Adrenal gland (tissue), 12 donors: Measurements from ENCODE around the gene LCOR. TPM values are rescaled to one million over a fixed set of nuclear protein-coding genes. Genes with fewer than 3 reads are reported as not detected.

Source experiments
- DNase-seq, 7 donors: peaks; one replicate each; pipeline ENCODE4 v3.0.0-alpha.2; 2019 to 2020
- H3K27ac ChIP-seq, 5 donors: fragments of 200-600 bp; sonication (generic) in 4 of 5; 1 replicate in 3 of 5; 2 replicates in 2 of 5; pipeline versions ENCODE4 v1.5.1 to v1.8.0; 2016 to 2020; ENCODE audit warnings: mild to moderate bottlenecking in 1 of 5
- H3K27me3 ChIP-seq: fragments of 200-600 bp; 2 replicates; pipeline ENCODE4 v1.8.0; 2021
- H3K36me3 ChIP-seq, 2 donors: fragments of 200-600 bp; replicated peaks in 1 of 2; 1 replicate in 1 of 2; 2 replicates in 1 of 2; pipeline versions ENCODE4 v1.5.1 to v1.8.0; 2018 to 2022
- H3K4me1 ChIP-seq, 2 donors: fragments of 200-600 bp; replicated peaks in 1 of 2; 1 replicate in 1 of 2; 2 replicates in 1 of 2; pipeline versions ENCODE4 v1.5.1 to v1.8.0; 2018 to 2021
- H3K4me3 ChIP-seq, 4 donors: fragments of 200-600 bp; sonication (generic) in 3 of 4; one replicate each; pipeline ENCODE4 v1.5.1; 2016 to 2018
- H3K9me3 ChIP-seq, 3 donors: fragments of 200-600 bp; sonication (generic) in 1 of 3; replicated peaks in 1 of 3; 1 replicate in 2 of 3; 2 replicates in 1 of 3; pipeline versions ENCODE4 v1.5.1 to v1.8.0; 2016 to 2021
- CTCF ChIP-seq, 6 experiments: fragments of 450-650 bp in 4 of 6; fragments of 200-600 bp in 2 of 6; sonication (generic) in 1 of 6; IDR thresholded peaks; 1 replicate in 5 of 6; 2 replicates in 1 of 6; pipeline versions ENCODE4 v1.5.1 to v1.8.0; 2016 to 2021; ENCODE audit warnings: antibody characterized with exemption in 6 of 6, mild to moderate bottlenecking in 2 of 6, moderate library complexity in 1 of 6
- POLR2A ChIP-seq, 2 donors: fragments of 450-650 bp; IDR thresholded peaks; one replicate each; pipeline ENCODE4 v1.6.1; 2017; ENCODE audit warnings: antibody characterized with exemption in 2 of 2, mild to moderate bottlenecking in 2 of 2, moderate library complexity in 1 of 2
- whole genome bisulfite sequencing, 4 donors: extraction: QIAGEN DNeasy Blood & Tissue Kit in 2 of 4; methylation state at CpG; one replicate each; pipeline versions ENCODE4 v1.1.5 to v1.1.7; 2013 to 2017; 5-methylcytosine and 5-hydroxymethylcytosine counted together
- intact Hi-C, 2 donors: fragments of 100-400 bp; cut with DNase I; formaldehyde crosslinking; loops; one replicate each; pipeline versions ENCODE4 v1.14.1 to v1.15.0; 2022 to 2023
- polyA plus RNA-seq, 3 donors: library from polyadenylated mRNA; stranded (reverse); fragments of 200-250 nt in 2 of 3; fragments of 350-450 nt in 1 of 3; fragmentation: Illumina TruSeq in 1 of 3; extraction: RNeasy Lipid Tissue Mini Kit (QIAGEN cat#74804) in 1 of 3; gene quantifications; one replicate each; pipeline ENCODE4 v1.2.3, GENCODE V29; 2013 to 2014
- total RNA-seq, 9 donors: library from RNA; depleted of rRNA in 4 of 9; stranded (reverse); fragments of >200 nt in 4 of 9; fragments of 120-200 nt in 1 of 9; fragmentation: NEBNext Ultra II Directional in 1 of 9; extraction: Animal tissue kit (Norgen Biotek cat#: 25700) in 1 of 9; gene quantifications; one replicate each; pipeline versions ENCODE4 v1.1.0 to v1.2.4, GENCODE V29; 2013 to 2023
- donor health status: healthy with polysubstance abuse.
- donor health status: Bipolar disorder and iron deficiency.
- donor health status: DM: yes; HTN: yes; CAD: no.
- donor health status: DM: no; HTN: no; CAD: no.
- donor health status: DM: no; HTN: no; CAD: no.
- donor health status: DM: yes; HTN: yes; CAD: no.

Gene LCOR
- total and polyA plus RNA-seq, 12 donors: 1.5 to 38.4 (median 17.2) TPM

- H3K36me3 ChIP-seq: no peaks in the 10 kb centered on the region
- peak overlapping the region in 1 of 5 donors; percentile 51 for H3K27ac ChIP-seq
- no peaks in the 10 kb centered on the region for H3K27me3 ChIP-seq
- H3K9me3 ChIP-seq: no peaks in the 10 kb centered on the region
- H3K4me1 ChIP-seq: peaks cover 0 to 14% of the 10 kb centered on the region in 2 donors
- no peak overlapping the region for H3K4me3 ChIP-seq
- intact Hi-C loops: no loop called here
- WGBS, 4 donors: 74 to 83% (median 79%) methylated on average over 6 of the region's 6 CpGs
- DNase-seq: no peak
- TF ChIP-seq POLR2A (IDR thresholded peaks at IDR 0.05) (no peak), CTCF (IDR thresholded peaks at IDR 0.05) (no peak)
Observed at GRCh38 chr10:96851281-96851680, 19.2 kb downstream of the LCOR start.

- no peak overlapping the region for H3K4me3 ChIP-seq
- no peaks in the 10 kb centered on the region for H3K36me3 ChIP-seq
- 89 to 97% (median 94%) methylated on average over 3 of the region's 3 CpGs for WGBS, 4 donors
- DNase-seq: no peak
- no peaks in the 10 kb centered on the region for H3K27me3 ChIP-seq
- no peak overlapping the region for H3K27ac ChIP-seq
- H3K4me1 ChIP-seq: peaks cover 0 to 17% of the 10 kb centered on the region in 2 donors
- H3K9me3 ChIP-seq: no peaks in the 10 kb centered on the region
- intact Hi-C loops: no loop called here
- TF ChIP-seq CTCF (IDR thresholded peaks at IDR 0.05) (no peak), POLR2A (IDR thresholded peaks at IDR 0.05) (no peak)
Observed at GRCh38 chr10:96856317-96856716, 24.2 kb downstream of the LCOR start.

- Histone ChIP-seq H3K4me1 (peaks cover 0 to 17% of the 10 kb centered on the region in 2 donors), H3K9me3 (no peaks in the 10 kb centered on the region), H3K27ac (no peak overlapping the region), H3K36me3 (no peaks in the 10 kb centered on the region), H3K27me3 (no peaks in the 10 kb centered on the region), H3K4me3 (no peak overlapping the region)
- intact Hi-C loops: no loop called here
- TF ChIP-seq POLR2A (IDR thresholded peaks at IDR 0.05): no peak
- no peak for TF ChIP-seq CTCF (IDR thresholded peaks at IDR 0.05)
- WGBS, 4 donors: 88 to 95% (median 91%) methylated on average over 4 of the region's 4 CpGs
- DNase-seq: no peak
Observed at GRCh38 chr10:96857301-96858012, 25.4 kb downstream of the LCOR start.

- DNase-seq: no peak
- Histone ChIP-seq H3K9me3 (no peaks in the 10 kb centered on the region), H3K4me1 (peaks cover 0 to 18% of the 10 kb centered on the region in 2 donors), H3K27ac (no peak overlapping the region), H3K4me3 (no peak overlapping the region), H3K27me3 (no peaks in the 10 kb centered on the region), H3K36me3 (no peaks in the 10 kb centered on the region)
- WGBS, 4 donors: 55 to 67% (median 63%) methylated on average over 2 of the region's 2 CpGs
- TF ChIP-seq CTCF (IDR thresholded peaks at IDR 0.05) (no peak), POLR2A (IDR thresholded peaks at IDR 0.05) (no peak)
- intact Hi-C loops: no loop called here
Observed at GRCh38 chr10:96858038-96858705, 26.1 kb downstream of the LCOR start.
